HAP-1 (cell line): ENCODE data around the gene MIER3.
A peak's percentile ranks its signal among the peaks of the same experiment; 100 is the strongest.
"Not testable (repeated sequence)": the region's sequence is repeated elsewhere in the genome, so short reads cannot be mapped to it uniquely, and the experiment has no call there.

Experiments
- DNase-seq, 2 experiments: peaks; one replicate each; pipeline ENCODE4 v3.0.0-alpha.2; 2016 to 2020; ENCODE audit warnings: low spot score in 2 of 2
- H3K27me3 ChIP-seq: fragments of 250-450 bp; sonication (Bioruptor Pico); 2 replicates; pipeline ENCODE4 v1.5.1; 2020; ENCODE audit warnings: low read depth, mild to moderate bottlenecking, moderate library complexity
- H3K36me3 ChIP-seq: fragments of 250-450 bp; sonication (Bioruptor Pico); replicated peaks from 2 replicates; pipeline ENCODE4 v1.5.1; 2020; ENCODE audit warnings: mild to moderate bottlenecking
- H3K4me1 ChIP-seq: fragments of 250-450 bp; sonication (Bioruptor Pico); 2 replicates; pipeline ENCODE4 v1.5.1; 2020; ENCODE audit warnings: mild to moderate bottlenecking
- H3K4me3 ChIP-seq: fragments of 250-450 bp; sonication (Bioruptor Pico); 2 replicates; pipeline ENCODE4 v1.5.1; 2020; ENCODE audit warnings: mild to moderate bottlenecking, moderate library complexity
- H3K9me3 ChIP-seq: fragments of 250-450 bp; sonication (Bioruptor Pico); 2 replicates; pipeline ENCODE4 v1.5.1; 2020; ENCODE audit warnings: mild to moderate bottlenecking, moderate library complexity
- in situ Hi-C: fragments of 300-500 bp; cut with MboI; formaldehyde crosslinking; loops from 3 replicates; pipeline ENCODE4 v1.14.3; 2020; ENCODE audit warnings: low sequenced_read_pairs, inconsistent platforms, mixed read lengths

Gene MIER3, protein sequence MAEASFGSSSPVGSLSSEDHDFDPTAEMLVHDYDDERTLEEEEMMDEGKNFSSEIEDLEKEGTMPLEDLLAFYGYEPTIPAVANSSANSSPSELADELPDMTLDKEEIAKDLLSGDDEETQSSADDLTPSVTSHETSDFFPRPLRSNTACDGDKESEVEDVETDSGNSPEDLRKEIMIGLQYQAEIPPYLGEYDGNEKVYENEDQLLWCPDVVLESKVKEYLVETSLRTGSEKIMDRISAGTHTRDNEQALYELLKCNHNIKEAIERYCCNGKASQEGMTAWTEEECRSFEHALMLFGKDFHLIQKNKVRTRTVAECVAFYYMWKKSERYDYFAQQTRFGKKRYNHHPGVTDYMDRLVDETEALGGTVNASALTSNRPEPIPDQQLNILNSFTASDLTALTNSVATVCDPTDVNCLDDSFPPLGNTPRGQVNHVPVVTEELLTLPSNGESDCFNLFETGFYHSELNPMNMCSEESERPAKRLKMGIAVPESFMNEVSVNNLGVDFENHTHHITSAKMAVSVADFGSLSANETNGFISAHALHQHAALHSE

DNA sequence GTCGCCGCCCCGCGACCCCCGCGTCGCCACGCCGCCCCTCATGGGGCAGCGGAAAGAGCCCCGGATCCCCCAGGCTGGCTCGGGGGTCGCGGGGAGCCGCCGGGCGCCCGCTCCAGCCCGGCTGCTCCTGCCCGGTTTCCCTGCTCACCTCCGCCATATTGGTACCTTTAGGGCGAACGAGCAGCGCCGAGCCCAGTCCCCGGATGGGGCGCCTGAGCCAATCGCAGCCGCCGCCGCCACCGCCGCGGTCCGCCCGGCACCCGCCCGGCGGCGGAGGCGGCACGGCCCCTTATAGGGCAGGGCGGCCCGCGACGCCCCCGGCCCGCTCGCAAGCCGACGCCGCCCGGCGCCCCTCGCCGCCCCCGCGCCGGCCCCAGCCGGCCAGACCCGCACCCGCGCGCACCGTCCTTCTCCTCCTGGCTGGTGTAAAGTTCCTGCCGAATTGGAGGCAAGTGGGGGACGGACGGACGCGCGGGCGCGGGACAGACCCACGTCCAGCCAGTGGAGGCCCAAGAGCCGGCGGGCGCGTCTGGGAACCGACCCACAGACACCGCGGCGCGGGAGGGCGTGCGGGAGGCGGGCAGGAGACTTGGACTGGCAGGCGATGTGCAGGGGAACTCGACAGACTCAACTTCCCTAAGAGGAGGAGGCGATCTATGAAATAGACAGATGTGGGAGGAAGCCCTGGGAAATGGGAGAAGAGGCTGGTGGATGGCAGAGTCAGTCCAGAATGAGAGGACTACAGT, at the start of gene MIER3:
TSS of gene MIER3 (minus strand) at position 178 of the 746 bp plus-strand sequence. CDS start at position 157, 21 bp downstream.
- in situ Hi-C loops, result no loop called here
- Histone ChIP-seq H3K4me3 (peak within 1 kb of the TSS; percentile 66), H3K9me3 (no peaks in the 10 kb centered on the region), H3K36me3 (peaks cover 11% of the 10 kb centered on the region), H3K4me1 (peaks cover 6% of the 10 kb centered on the region; the same call in 1 of the 2 replicates), H3K27me3 (peaks cover 17% of the 10 kb centered on the region)
- peak; percentile 57 to 81 for DNase-seq

DNA sequence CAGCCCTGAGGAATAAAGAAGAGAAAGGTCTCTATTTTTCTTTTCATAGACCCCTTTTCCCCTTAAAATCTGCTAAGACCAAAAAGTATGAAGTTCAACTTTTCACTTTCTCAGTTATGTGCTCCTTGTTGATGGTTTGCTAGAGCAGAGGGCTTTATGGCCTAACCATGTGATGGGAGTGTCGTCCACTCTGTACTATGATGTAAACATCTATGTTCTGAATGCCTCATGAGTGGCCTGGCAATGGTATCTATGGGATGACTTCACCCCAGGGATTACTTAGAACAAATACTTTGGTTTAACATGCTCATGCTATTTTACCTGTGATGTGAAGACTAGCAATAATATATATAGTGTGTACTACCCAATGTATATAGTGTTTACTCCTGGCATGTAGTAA, 43.7 kb upstream of the MIER3 start:
- peaks cover 3% of the 10 kb centered on the region; the same call in 1 of the 2 replicates for H3K27me3 ChIP-seq
- no peak for DNase-seq
- H3K4me3 ChIP-seq, result no peak overlapping the region
- in situ Hi-C loops, result no loop called here
- H3K36me3 ChIP-seq, result no peaks in the 10 kb centered on the region
- H3K9me3 ChIP-seq, result no peaks in the 10 kb centered on the region
- H3K4me1 ChIP-seq, result no peaks in the 10 kb centered on the region

DNA sequence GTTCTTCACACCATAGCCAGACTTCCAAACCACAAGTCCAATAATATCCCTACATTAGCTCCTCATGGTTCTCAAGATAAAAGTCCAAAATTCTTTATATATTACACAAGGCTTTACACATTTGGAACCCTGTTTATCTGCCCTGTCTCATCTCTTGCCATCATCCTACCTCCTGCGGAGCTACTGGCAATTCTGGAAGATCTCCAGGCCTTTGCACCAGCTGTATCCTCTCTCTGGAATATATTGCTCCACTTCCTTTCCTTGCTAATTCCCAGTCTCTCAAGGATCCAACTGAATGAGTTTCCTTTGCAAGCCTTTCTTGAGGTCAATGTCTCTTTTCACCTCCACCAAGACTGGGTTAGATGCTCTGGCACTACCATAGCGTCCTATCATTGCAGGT, 41.3 kb upstream of the MIER3 start:
- DNase-seq, result no peak
- H3K9me3 ChIP-seq, result no peaks in the 10 kb centered on the region
- no peak overlapping the region for H3K4me3 ChIP-seq
- no peaks in the 10 kb centered on the region for H3K4me1 ChIP-seq
- no peaks in the 10 kb centered on the region for H3K36me3 ChIP-seq
- H3K27me3 ChIP-seq, result peaks cover 3% of the 10 kb centered on the region; the same call in 1 of the 2 replicates
- in situ Hi-C loops, result no loop called here

DNA sequence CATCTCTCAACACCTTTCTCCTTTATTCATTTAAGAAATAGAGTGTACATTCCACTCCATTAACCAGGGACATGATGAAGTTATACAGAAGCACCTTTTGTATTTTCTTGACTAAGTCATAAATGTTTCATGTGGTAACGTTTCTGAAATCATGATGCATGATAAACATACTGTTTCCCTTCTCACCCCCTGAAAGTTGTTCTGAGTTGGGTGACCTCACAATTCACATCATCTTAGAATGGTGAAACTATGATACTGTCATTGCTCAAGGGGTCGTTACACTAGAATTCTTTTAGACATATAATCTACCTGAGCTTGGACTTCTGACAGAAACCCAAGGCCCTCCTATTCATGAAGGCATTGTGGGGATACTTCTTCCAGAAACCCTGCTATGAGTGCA, 37.8 kb upstream of the MIER3 start:
- Histone ChIP-seq H3K9me3 (no peaks in the 10 kb centered on the region), H3K4me1 (no peaks in the 10 kb centered on the region), H3K27me3 (peaks cover 3% of the 10 kb centered on the region; the same call in 1 of the 2 replicates), H3K4me3 (no peak overlapping the region), H3K36me3 (no peaks in the 10 kb centered on the region)
- in situ Hi-C loops, result no loop called here
- DNase-seq, result no peak

DNA sequence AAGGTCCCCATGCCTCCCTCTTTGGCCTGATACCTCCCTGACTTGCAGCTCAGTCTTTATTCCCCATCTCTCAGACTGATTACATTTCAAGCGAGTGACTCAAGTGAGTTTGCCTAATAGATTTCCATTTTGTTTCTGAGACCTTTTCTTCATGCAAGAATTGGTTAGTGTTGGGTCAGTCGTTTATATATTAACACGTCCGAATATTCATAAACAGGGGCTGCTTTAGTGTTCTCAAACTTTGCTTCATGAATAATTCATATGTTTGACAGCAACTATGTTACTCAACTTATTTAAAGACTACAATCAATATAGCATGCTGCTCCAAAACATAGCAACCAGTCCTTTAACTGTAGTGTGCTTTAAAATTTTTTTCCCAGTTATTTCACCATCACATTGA, 36.6 kb upstream of the MIER3 start:
- H3K4me1 ChIP-seq, result no peaks in the 10 kb centered on the region

DNA sequence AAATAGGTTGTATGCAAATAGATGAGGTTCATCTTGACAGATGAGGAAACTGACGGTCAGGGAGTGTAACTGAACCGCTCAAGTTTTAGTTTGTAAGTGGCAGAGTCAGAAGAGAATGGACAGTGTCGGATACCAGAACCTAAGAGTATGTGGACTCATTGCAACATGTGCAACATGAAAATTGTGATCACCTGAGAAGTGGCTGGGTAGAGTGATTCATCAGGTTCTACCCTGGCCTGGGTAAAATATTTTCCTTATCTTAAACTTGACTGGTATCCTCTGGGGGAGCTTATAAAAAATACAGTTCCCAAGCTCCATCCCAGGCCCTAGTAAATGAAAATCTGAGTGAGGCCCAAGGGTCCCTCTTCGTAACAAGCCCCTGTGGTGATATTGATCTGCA, 35.2 kb upstream of the MIER3 start:
- H3K9me3 ChIP-seq, result no peaks in the 10 kb centered on the region
- H3K4me1 ChIP-seq, result no peaks in the 10 kb centered on the region
- H3K4me3 ChIP-seq, result no peak overlapping the region
- DNase-seq, result no peak
- H3K27me3 ChIP-seq, result no peaks in the 10 kb centered on the region
- in situ Hi-C loops, result no loop called here
- no peaks in the 10 kb centered on the region for H3K36me3 ChIP-seq

More for the DNA sequence above, 36.6 kb upstream of the MIER3 start:
- in situ Hi-C loops, result no loop called here
- Histone ChIP-seq H3K36me3 (no peaks in the 10 kb centered on the region), H3K4me3 (no peak overlapping the region), H3K9me3 (no peaks in the 10 kb centered on the region), H3K27me3 (no peaks in the 10 kb centered on the region)
- DNase-seq, result no peak

DNA sequence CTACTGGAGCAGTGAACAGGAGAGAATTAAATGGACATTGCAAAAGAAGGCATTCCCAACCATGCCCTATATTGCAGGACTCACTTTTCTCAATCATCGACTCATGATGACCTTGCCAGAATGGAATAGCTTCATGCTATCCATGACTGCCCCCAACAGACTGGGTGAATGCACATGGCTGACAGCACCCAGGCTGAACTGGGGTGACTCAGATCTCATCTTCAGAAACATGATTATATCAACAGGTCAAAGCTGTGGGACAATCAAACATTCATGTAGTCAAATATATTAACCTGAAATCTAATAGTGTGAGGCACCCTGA, 34.7 kb upstream of the MIER3 start:
- no peak for DNase-seq
- H3K4me3 ChIP-seq, result no peak overlapping the region
- in situ Hi-C loops, result no loop called here
- H3K36me3 ChIP-seq, result no peaks in the 10 kb centered on the region
- no peaks in the 10 kb centered on the region for H3K9me3 ChIP-seq
- H3K4me1 ChIP-seq, result no peaks in the 10 kb centered on the region
- H3K27me3 ChIP-seq, result no peaks in the 10 kb centered on the region

DNA sequence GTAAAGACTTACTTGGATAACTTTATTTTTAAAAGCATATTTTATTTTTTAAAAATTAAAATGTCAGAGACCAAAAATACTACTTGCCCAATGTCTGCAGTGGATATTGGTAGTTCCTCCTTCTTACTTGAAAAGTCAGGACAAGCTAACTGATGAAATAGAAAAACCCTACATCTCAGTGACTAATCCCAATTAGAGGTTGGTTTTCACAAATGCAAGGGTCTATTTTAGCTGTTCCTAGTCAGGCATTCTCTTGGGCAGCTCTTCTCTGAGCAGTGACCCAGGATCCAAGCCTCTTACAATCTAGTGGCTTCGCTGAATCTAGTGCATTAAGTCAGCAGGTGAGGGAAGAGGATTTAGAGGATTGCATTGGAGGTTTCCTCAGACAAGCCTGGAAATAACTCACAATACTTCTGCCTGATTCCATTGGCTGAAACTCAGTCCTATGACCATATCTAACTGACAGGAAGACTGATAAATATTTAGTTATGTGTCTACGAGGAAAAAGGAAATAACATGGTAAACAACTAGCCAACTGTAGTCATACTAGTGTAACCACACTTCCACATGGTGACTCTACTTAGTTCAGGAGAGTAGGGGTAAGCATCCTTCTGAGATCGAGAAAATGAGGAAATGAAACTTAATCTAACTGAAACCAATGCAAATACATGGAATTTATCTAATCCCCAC, 34.2 kb upstream of the MIER3 start:
- no peaks in the 10 kb centered on the region for H3K9me3 ChIP-seq
- in situ Hi-C loops, result no loop called here
- H3K36me3 ChIP-seq, result no peaks in the 10 kb centered on the region
- H3K4me1 ChIP-seq, result no peaks in the 10 kb centered on the region
- DNase-seq, result no peak
- H3K27me3 ChIP-seq, result no peaks in the 10 kb centered on the region
- H3K4me3 ChIP-seq, result no peak overlapping the region

DNA sequence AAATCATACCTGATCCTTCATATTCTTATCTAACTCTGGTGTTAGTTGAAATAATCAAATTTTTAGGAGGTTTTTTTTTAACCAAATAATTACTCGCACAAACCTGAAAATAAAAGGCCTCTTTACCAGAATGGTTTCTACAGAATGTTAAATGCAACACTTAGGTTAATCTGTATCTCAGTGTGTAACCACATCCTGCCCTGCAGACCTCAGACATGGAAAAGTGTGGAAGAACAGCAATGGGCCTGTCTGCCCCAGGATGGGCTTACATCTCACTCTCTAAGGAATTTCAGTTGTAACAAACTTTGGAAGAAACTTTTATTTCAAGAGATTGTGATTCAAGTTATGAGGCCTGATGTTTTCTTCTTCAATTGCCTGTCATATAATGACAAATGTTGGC, 32.5 kb upstream of the MIER3 start:
- Histone ChIP-seq H3K9me3 (no peaks in the 10 kb centered on the region), H3K4me3 (no peak overlapping the region), H3K36me3 (no peaks in the 10 kb centered on the region), H3K4me1 (no peaks in the 10 kb centered on the region), H3K27me3 (no peaks in the 10 kb centered on the region)
- no peak for DNase-seq
- in situ Hi-C loops, result no loop called here

DNA sequence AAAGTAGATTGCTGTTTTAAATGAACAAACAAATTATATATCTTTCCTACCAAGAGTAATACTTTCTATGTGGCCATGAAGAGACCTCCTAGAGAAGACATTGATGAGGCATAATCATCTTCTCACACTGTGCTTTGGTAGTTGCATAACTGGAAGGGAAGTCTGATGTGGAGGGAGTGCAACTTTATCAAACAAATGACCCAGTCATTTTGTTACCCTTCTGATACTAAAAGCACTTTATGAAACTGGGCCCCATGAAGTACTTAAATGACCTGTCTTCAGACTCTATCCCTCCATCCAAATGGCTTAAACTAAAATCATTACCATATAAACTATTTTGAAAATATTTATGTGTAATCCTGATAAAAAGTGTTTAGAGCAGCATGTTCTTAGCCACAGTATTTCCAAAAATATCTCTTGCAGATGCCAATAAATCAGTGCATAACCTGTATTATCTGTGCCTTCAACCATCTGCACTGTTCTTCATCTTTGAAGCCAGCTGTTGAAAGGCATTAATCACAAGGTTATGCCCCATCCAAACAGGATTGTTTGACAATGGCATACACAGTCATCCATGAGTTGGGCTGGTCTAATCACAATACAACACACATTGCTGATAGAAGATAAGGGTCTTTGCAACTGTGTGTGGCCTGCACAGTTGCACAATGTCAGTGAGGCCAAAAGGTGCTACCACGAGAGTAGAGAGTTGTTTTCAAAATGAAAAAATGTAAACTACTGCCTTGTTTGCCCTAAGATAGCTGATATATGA, 31.9 kb upstream of the MIER3 start:
- no peak overlapping the region for H3K4me3 ChIP-seq
- in situ Hi-C loops, result no loop called here
- no peaks in the 10 kb centered on the region for H3K27me3 ChIP-seq
- no peaks in the 10 kb centered on the region for H3K4me1 ChIP-seq
- no peak for DNase-seq
- no peaks in the 10 kb centered on the region for H3K36me3 ChIP-seq
- no peaks in the 10 kb centered on the region for H3K9me3 ChIP-seq

DNA sequence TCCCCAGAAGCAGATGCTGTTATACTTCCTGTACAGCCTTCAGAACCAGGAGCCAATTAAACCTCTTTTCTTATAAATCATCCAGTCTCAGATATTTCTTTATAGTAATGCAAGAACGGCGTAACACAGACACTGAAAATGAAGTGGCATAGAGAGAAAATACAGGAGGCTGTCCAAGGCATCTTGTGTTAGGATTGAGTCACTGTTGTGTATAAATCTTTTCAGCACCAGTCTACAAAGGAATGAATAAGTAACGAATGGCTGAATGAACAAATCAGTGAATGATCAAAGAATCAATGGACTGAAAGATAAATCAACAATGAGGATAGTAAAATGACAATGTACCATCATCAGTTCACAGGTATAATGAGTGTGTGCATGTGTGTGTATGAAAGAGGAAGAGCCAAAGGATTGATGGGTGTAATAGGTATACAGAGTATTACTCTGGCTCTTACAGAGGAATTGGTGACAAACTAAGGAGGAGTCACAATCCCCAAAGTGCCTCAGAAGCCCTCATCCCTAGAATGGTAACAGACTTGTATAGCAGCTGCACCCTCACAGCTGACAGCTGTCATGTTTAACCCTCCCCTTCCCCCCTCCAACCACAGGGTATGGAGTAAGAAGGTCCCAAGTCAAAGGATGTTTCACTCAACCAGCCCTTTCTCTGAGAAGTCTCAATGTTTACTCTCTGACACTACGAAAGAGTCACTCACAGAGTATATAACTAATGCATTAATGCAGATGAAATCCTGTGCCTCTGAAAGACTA, 29.8 kb upstream of the MIER3 start:
- no peak for DNase-seq
- Histone ChIP-seq H3K27me3 (no peaks in the 10 kb centered on the region), H3K4me3 (no peak overlapping the region), H3K9me3 (no peaks in the 10 kb centered on the region), H3K36me3 (no peaks in the 10 kb centered on the region), H3K4me1 (no peaks in the 10 kb centered on the region)
- in situ Hi-C loops, result no loop called here

DNA sequence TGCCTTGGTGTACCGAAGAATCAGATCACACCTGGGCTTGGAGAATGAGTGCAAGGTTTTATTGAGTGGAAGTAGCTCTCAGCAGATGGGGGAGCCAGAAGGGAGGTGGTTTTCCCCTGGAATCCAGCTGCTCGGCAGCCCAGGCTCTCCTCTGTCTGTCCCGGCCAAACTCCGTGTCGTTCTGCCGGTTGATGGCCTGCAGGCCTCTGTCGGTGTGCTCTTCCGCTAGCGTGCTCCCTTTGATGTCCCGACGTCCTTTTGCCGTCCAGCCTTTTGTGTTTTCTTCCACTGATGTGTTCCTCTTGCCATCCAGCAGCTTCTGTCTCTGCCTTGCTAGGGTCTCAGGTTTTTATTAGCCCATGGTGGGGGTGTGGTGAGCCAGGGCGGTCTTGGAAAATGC, 28.0 kb upstream of the MIER3 start:
- in situ Hi-C loops, result no loop called here
- no peaks in the 10 kb centered on the region for H3K9me3 ChIP-seq
- no peaks in the 10 kb centered on the region for H3K4me1 ChIP-seq
- DNase-seq, result no peak
- no peaks in the 10 kb centered on the region for H3K27me3 ChIP-seq
- no peak overlapping the region for H3K4me3 ChIP-seq
- no peaks in the 10 kb centered on the region for H3K36me3 ChIP-seq

DNA sequence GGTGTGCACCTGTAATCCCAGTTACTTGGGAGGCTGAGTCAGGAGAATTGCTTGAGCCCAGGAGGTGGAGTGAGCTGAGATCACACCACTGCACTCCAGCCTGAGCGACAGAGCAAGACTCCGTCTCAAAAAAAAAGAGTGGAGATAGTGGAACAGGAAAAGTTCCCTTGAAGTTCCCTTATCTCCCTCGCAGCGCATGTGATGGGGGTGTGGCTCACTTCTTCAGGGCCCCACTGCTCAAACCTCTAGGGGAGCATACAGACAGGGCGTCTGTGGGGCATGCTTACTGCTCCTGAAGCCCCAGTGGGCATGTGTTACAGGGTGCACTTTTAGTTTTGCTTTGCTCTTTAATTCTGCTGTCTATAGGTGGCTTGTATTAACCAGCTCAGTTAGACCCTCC, 27.6 kb upstream of the MIER3 start:
- H3K36me3 ChIP-seq, in situ Hi-C loops, H3K9me3 ChIP-seq, DNase-seq, H3K27me3 ChIP-seq, H3K4me1 ChIP-seq, H3K4me3 ChIP-seq: not testable (repeated sequence)
